Ishikawa (cell line): Measurements from ENCODE around the gene RNF227.

Source experiments
- CEBPB ChIP-seq: IDR thresholded peaks from 2 replicates; pipeline ENCODE4 v1.6.1; 2012
- CREB1 ChIP-seq: IDR thresholded peaks from 2 replicates; pipeline ENCODE4 v1.6.1; 2012; ENCODE audit warnings: low read depth
- EGR1 ChIP-seq: IDR thresholded peaks from 2 replicates; pipeline ENCODE4 v1.6.1; 2012
- EP300 ChIP-seq: IDR thresholded peaks from 2 replicates; pipeline ENCODE4 v1.6.1; 2012; ENCODE audit warnings: borderline replicate concordance
- FOXM1 ChIP-seq: IDR thresholded peaks from 2 replicates; pipeline ENCODE4 v1.6.1; 2012; ENCODE audit warnings: low read depth, borderline replicate concordance
- NFIC ChIP-seq: IDR thresholded peaks from 2 replicates; pipeline ENCODE4 v1.6.1; 2012
- RAD21 ChIP-seq: IDR thresholded peaks from 2 replicates; pipeline ENCODE4 v1.6.1; 2012; ENCODE audit warnings: low read depth
- REST ChIP-seq: IDR thresholded peaks from 2 replicates; pipeline ENCODE4 v1.6.1; 2012; ENCODE audit warnings: low read depth, mild to moderate bottlenecking
- TAF1 ChIP-seq: IDR thresholded peaks from 2 replicates; pipeline ENCODE4 v1.6.1; 2012; ENCODE audit warnings: low read depth, mild to moderate bottlenecking
- TCF12 ChIP-seq: IDR thresholded peaks from 2 replicates; pipeline ENCODE4 v1.6.1; 2012; ENCODE audit warnings: low read depth
- TEAD4 ChIP-seq: IDR thresholded peaks from 2 replicates; pipeline ENCODE4 v1.6.1; 2012
- USF1 ChIP-seq: IDR thresholded peaks from 2 replicates; pipeline ENCODE4 v1.6.1; 2012
- YY1 ChIP-seq: IDR thresholded peaks from 2 replicates; pipeline ENCODE4 v1.6.1; 2012; ENCODE audit warnings: low read depth
- ZBTB7A ChIP-seq: IDR thresholded peaks from 2 replicates; pipeline ENCODE4 v1.6.1; 2012; ENCODE audit warnings: low read depth
- TF ChIP-seq, protein P1 (sequence below): IDR thresholded peaks from 2 replicates; pipeline ENCODE4 v1.6.1; 2012

The RNF227 gene

DNA sequence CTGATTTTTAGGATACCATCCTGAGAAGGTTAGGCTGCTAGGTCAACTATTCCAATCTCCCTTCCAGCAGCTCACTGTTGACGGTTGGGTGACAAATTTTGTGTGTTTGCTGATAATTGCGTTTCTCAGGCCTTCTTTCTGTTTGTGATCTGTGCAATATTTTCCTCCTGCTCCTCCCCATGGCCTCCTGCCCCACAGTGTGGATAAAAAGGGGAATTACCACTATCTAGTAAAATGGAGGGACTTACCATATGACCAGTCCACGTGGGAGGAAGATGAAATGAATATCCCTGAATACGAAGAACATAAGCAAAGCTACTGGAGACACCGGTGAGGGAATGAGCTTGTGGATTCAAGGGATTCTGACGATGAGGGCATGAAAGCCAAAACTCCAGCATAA, 18.3 kb downstream of the RNF227 start:
- TF ChIP-seq REST: no peak
- no peak for TF ChIP-seq TEAD4
- no peak for TF ChIP-seq TAF1
- TF ChIP-seq RAD21: peak; percentile 59
- TF ChIP-seq CEBPB: no peak
- no peak for TF ChIP-seq FOXM1
- TF ChIP-seq, protein P1, sequence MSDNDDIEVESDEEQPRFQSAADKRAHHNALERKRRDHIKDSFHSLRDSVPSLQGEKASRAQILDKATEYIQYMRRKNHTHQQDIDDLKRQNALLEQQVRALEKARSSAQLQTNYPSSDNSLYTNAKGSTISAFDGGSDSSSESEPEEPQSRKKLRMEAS: no peak

DNA sequence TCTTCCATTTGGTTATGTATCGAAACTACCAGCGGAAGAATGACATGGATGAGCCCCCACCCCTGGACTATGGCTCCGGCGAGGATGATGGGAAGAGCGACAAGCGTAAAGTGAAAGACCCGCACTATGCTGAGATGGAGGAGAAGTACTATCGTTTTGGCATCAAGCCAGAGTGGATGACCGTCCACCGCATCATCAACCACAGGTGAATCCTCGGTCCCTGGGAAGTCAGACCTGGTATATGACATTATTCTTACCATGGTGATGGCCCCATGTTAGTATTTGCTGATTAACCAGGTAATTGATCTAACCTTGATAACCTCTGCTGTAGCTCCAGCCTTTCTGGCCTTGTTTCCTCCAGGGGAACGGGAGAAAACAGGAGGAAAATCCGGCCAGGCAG, 19.0 kb downstream of the RNF227 start:
- TF ChIP-seq TAF1 (no peak), CEBPB (no peak), REST (no peak)

- TF ChIP-seq TCF12 (no peak), RAD21 (no peak), FOXM1 (no peak), EGR1 (no peak), TAF1 (no peak), TEAD4 (no peak), YY1 (no peak), ZBTB7A (no peak), NFIC (no peak), CEBPB (no peak), EP300 (no peak), USF1 (no peak), CREB1 (no peak), REST (no peak)
- TF ChIP-seq, protein P1: no peak
Measured at GRCh38 chr17:7894866-7895265, 21.2 kb downstream of the RNF227 start.

DNA sequence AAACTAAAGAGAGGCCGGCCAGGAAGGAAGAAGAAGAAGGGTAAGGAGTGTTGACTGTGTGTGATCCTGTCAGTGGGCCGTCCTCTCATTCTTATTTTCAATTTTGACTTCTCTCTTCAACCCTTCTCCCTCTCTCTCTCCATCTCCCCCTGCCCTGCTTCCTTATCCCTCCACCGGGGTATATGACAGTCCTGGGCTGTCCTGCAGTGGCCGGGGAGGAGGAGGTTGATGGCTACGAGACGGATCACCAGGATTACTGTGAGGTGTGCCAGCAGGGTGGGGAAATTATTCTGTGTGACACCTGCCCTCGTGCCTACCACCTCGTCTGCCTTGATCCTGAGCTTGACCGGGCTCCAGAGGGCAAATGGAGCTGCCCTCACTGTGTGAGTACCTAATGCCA, 21.9 kb downstream of the RNF227 start:
- TF ChIP-seq REST: no peak
- no peak for TF ChIP-seq CEBPB
- no peak for TF ChIP-seq USF1
- TF ChIP-seq YY1: no peak
- no peak for TF ChIP-seq TCF12
- no peak for TF ChIP-seq FOXM1
- TF ChIP-seq TEAD4: no peak
- no peak for TF ChIP-seq NFIC
- TF ChIP-seq EGR1: no peak
- TF ChIP-seq TAF1: no peak
- no peak for TF ChIP-seq CREB1
- no peak for TF ChIP-seq ZBTB7A
- TF ChIP-seq RAD21: no peak
- TF ChIP-seq EP300: no peak
- TF ChIP-seq, protein P1: no peak
